ENCODE results near the gene EPHB1. TPM values are rescaled to one million over a fixed set of nuclear protein-coding genes. Genes with fewer than 3 reads are reported as not detected.

Gene EPHB1
- total RNA-seq, 1 donor from 2014 or later, result 1.3 TPM

GRCh38 chr3:134840459-134840858 lies 45.4 kb downstream of the EPHB1 start:
- Mint-ChIP-seq H3K27me3 (ENCODE audit: low read depth) (peaks cover 39% of the 10 kb centered on the region), H3K36me3 (no peaks in the 10 kb centered on the region), H3K9me3 (peaks cover 11% of the 10 kb centered on the region), H3K4me1 (no peaks in the 10 kb centered on the region), H3K4me3 (no peak overlapping the region), H3K27ac (no peak overlapping the region)
- no peak for TF ChIP-seq CTCF (IDR thresholded peaks at IDR 0.05; ENCODE audit: unreplicated experiment)
- DNase-seq (ENCODE audit: low spot score in 2 of 2, unreplicated experiment in 2 of 2), result no peak

- Mint-ChIP-seq H3K27ac (no peak overlapping the region), H3K4me1 (peaks cover 7% of the 10 kb centered on the region), H3K36me3 (no peaks in the 10 kb centered on the region), H3K9me3 (peaks cover 11% of the 10 kb centered on the region), H3K4me3 (no peak overlapping the region), H3K27me3 (ENCODE audit: low read depth) (peaks cover 42% of the 10 kb centered on the region)
- DNase-seq (ENCODE audit: low spot score in 2 of 2, unreplicated experiment in 2 of 2), result no peak
- TF ChIP-seq CTCF (IDR thresholded peaks at IDR 0.05; ENCODE audit: unreplicated experiment), result no peak
These were observed 51.0 kb downstream of the EPHB1 start for GRCh38 chr3:134846084-134846483.

- peaks cover 7% of the 10 kb centered on the region for H3K4me1 Mint-ChIP-seq
- peaks cover 11% of the 10 kb centered on the region for H3K9me3 Mint-ChIP-seq
- H3K27ac Mint-ChIP-seq, result no peak overlapping the region
- no peak for DNase-seq (ENCODE audit: low spot score in 2 of 2, unreplicated experiment in 2 of 2)
- no peak for TF ChIP-seq CTCF (IDR thresholded peaks at IDR 0.05; ENCODE audit: unreplicated experiment)
- no peaks in the 10 kb centered on the region for H3K36me3 Mint-ChIP-seq
- H3K27me3 Mint-ChIP-seq (ENCODE audit: low read depth), result peaks cover 40% of the 10 kb centered on the region
- H3K4me3 Mint-ChIP-seq, result no peak overlapping the region
These were observed 51.9 kb downstream of the EPHB1 start for GRCh38 chr3:134846911-134847317.

- TF ChIP-seq CTCF (IDR thresholded peaks at IDR 0.05; ENCODE audit: unreplicated experiment), result no peak
- peaks cover 11% of the 10 kb centered on the region for H3K9me3 Mint-ChIP-seq
- H3K27me3 Mint-ChIP-seq (ENCODE audit: low read depth), result peaks cover 40% of the 10 kb centered on the region
- DNase-seq (ENCODE audit: low spot score in 2 of 2, unreplicated experiment in 2 of 2), result no peak
- H3K27ac Mint-ChIP-seq, result no peak overlapping the region
- no peak overlapping the region for H3K4me3 Mint-ChIP-seq
- no peaks in the 10 kb centered on the region for H3K36me3 Mint-ChIP-seq
- peaks cover 7% of the 10 kb centered on the region for H3K4me1 Mint-ChIP-seq
These were observed 52.3 kb downstream of the EPHB1 start for GRCh38 chr3:134847349-134847748.

GRCh38 chr3:134849561-134849960 lies 54.5 kb downstream of the EPHB1 start:
- Mint-ChIP-seq H3K27me3 (ENCODE audit: low read depth) (peaks cover 29% of the 10 kb centered on the region), H3K4me1 (peaks cover 7% of the 10 kb centered on the region), H3K9me3 (no peaks in the 10 kb centered on the region), H3K36me3 (no peaks in the 10 kb centered on the region), H3K4me3 (no peak overlapping the region), H3K27ac (no peak overlapping the region)
- no peak for TF ChIP-seq CTCF (IDR thresholded peaks at IDR 0.05; ENCODE audit: unreplicated experiment)
- DNase-seq (ENCODE audit: low spot score in 2 of 2, unreplicated experiment in 2 of 2), result no peak

GRCh38 chr3:134850761-134851160 lies 55.7 kb downstream of the EPHB1 start:
- Mint-ChIP-seq H3K27me3 (ENCODE audit: low read depth) (peaks cover 24% of the 10 kb centered on the region), H3K27ac (no peak overlapping the region), H3K4me1 (peaks cover 7% of the 10 kb centered on the region), H3K36me3 (no peaks in the 10 kb centered on the region), H3K9me3 (no peaks in the 10 kb centered on the region), H3K4me3 (no peak overlapping the region)
- DNase-seq (ENCODE audit: low spot score in 2 of 2, unreplicated experiment in 2 of 2), result no peak
- TF ChIP-seq CTCF (IDR thresholded peaks at IDR 0.05; ENCODE audit: unreplicated experiment), result no peak
